Lower leg skin (tissue), 4 donors: ENCODE results near the gene TKT. TPM values are rescaled to one million over a fixed set of nuclear protein-coding genes. Genes with fewer than 3 reads are reported as not detected.

Experiments
- DNase-seq, 2 donors: peaks; one replicate each; pipeline ENCODE4 v3.0.0-alpha.2; 2019; ENCODE audit warnings: low spot score in 2 of 2
- H3K4me3 ChIP-seq: fragments of 200-600 bp; sonication (generic); 2 replicates; pipeline ENCODE4 v1.5.1; 2017; ENCODE audit warnings: mild to moderate bottlenecking, low read depth; ENCODE audit not compliant: poor library complexity, severe bottlenecking
- CTCF ChIP-seq, 3 donors: fragments of 450-650 bp; IDR thresholded peaks; one replicate each; pipeline ENCODE4 v1.5.1; 2016; ENCODE audit warnings: antibody characterized with exemption in 3 of 3, mild to moderate bottlenecking in 3 of 3, moderate library complexity in 2 of 3
- POLR2A ChIP-seq, 2 donors: fragments of 450-650 bp; IDR thresholded peaks; one replicate each; pipeline ENCODE4 v1.6.1; 2016 to 2017; ENCODE audit warnings: antibody characterized with exemption in 2 of 2, mild to moderate bottlenecking in 1 of 2, moderate library complexity in 1 of 2
- WGBS, 2 donors: methylation state at CpG; one replicate each; pipeline ENCODE4 v1.1.5; 2018; 5-methylcytosine and 5-hydroxymethylcytosine counted together
- intact Hi-C: fragments of 100-400 bp; cut with DNase I; formaldehyde crosslinking; loops from one replicate; pipeline ENCODE4 v1.15.0; 2023; ENCODE audit warnings: low total_unique reads
- total RNA-seq, 4 donors: library from RNA; depleted of rRNA; stranded (reverse); fragments of >200 nt; gene quantifications; one replicate each; pipeline ENCODE4 v1.1.0, GENCODE V29; 2016

TKT gene
- total RNA-seq, 4 donors from 2014 or later, result 98.1 to 195 (median 154) TPM

GRCh38 chr3:53198256-53198977, 57.4 kb downstream of the TKT start:
- H3K4me3 ChIP-seq, result no peak overlapping the region
- DNase-seq, result no peak
- intact Hi-C loops, result loop anchor here (5.0 kb wide), 2 partner anchors 66 to 86 kb away; partner anchors contain the start of gene RFT1
- TF ChIP-seq CTCF (IDR thresholded peaks at IDR 0.05) (no peak), POLR2A (IDR thresholded peaks at IDR 0.05) (no peak)
- 70 to 71% methylated on average over 10 of the region's 10 CpGs for WGBS, 2 donors

GRCh38 chr3:53196575-53197407, 59.0 kb downstream of the TKT start:
- no peak overlapping the region for H3K4me3 ChIP-seq
- 59 to 62% methylated on average over 17 of the region's 17 CpGs for WGBS, 2 donors
- intact Hi-C loops, result loop anchor here (5.0 kb wide), 2 partner anchors 64 to 84 kb away; partner anchors contain the start of gene RFT1
- DNase-seq, result no peak
- no peak for TF ChIP-seq POLR2A (IDR thresholded peaks at IDR 0.05)
- no peak for TF ChIP-seq CTCF (IDR thresholded peaks at IDR 0.05)

- intact Hi-C loops, result loop anchor here (5.0 kb wide), 2 partner anchors 64 to 84 kb away; partner anchors contain the start of gene RFT1
- no peak for DNase-seq
- 23% methylated on average over 35 to 36 of the region's 36 CpGs for WGBS, 2 donors
- no peak for TF ChIP-seq POLR2A (IDR thresholded peaks at IDR 0.05)
- peak in 1 of 3 donors; percentile 82 for TF ChIP-seq CTCF (IDR thresholded peaks at IDR 0.05)
- no peak overlapping the region for H3K4me3 ChIP-seq
These were observed 59.9 kb downstream of the TKT start for GRCh38 chr3:53195602-53196574.

DNA sequence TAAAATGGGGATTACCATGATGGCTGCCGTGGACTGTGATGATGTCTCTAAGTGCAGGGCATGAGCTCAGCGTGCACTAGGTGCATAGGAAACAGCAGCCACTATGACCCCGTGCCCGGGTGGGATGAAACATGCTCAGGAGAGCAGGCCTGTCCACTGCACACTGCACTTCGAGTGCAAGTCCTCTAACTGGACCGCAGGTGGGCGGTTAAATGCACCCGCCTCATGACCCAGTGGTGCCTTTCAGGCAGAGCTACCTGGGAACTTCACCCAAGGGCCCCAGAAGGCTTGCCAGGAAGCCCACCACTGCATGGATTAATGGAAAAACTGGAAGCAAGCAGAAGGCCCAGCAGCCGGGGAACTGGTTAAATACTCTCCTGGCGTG, 60.8 kb downstream of the TKT start:
- no peak for DNase-seq
- TF ChIP-seq POLR2A (IDR thresholded peaks at IDR 0.05) (no peak), CTCF (IDR thresholded peaks at IDR 0.05) (no peak)
- WGBS, 2 donors, result 83 to 92% methylated on average over 10 of the region's 10 CpGs
- intact Hi-C loops, result loop anchor here (5.0 kb wide), 2 partner anchors 63 to 83 kb away; partner anchors contain the start of gene RFT1
- H3K4me3 ChIP-seq, result no peak overlapping the region
